Endodermal cell (in vitro differentiated cells): ENCODE measurements around the gene SREBF2. TPM values are rescaled to one million over a fixed set of nuclear protein-coding genes. Genes with fewer than 3 reads are reported as not detected.

Experiments
- DNase-seq: peaks from one replicate; pipeline ENCODE4 v3.0.0-alpha.2; 2017
- H3K27ac ChIP-seq: 2 replicates; pipeline ENCODE4 v1.5.1; 2013; ENCODE audit warnings: mild to moderate bottlenecking, low read depth, low read length, moderate library complexity
- H3K27me3 ChIP-seq: 2 replicates; pipeline ENCODE4 v1.6.1; 2013; ENCODE audit warnings: mild to moderate bottlenecking, low read length, moderate library complexity; ENCODE audit not compliant: insufficient read depth, control insufficient read depth, poor library complexity, severe bottlenecking
- H3K36me3 ChIP-seq: 2 replicates; pipeline ENCODE4 v1.7.0; 2013; ENCODE audit warnings: mild to moderate bottlenecking, low read length, moderate library complexity; ENCODE audit not compliant: control insufficient read depth, insufficient read depth
- H3K4me1 ChIP-seq: one replicate; pipeline ENCODE4 v1.7.0; 2013; ENCODE audit warnings: low read length; ENCODE audit not compliant: control insufficient read depth, insufficient read depth
- H3K4me3 ChIP-seq: 2 replicates; pipeline ENCODE4 v1.5.1; 2013; ENCODE audit warnings: mild to moderate bottlenecking, low read length, moderate library complexity
- H3K9ac ChIP-seq: 2 replicates; pipeline ENCODE4 v1.6.1; 2013; ENCODE audit warnings: mild to moderate bottlenecking, low read length, moderate library complexity; ENCODE audit not compliant: poor library complexity, severe bottlenecking; ENCODE audit errors: extremely low read depth
- H3K9me3 ChIP-seq: 2 replicates; pipeline ENCODE4 v1.6.1; 2013; ENCODE audit warnings: mild to moderate bottlenecking, low read length, moderate library complexity; ENCODE audit not compliant: control insufficient read depth
- H3K27ac Mint-ChIP-seq: 2 replicates; pipeline ENCODE4 v1.8.0; 2020; ENCODE audit warnings: mixed read lengths
- H3K27me3 Mint-ChIP-seq: 2 replicates; pipeline ENCODE4 v1.8.0; 2021; ENCODE audit warnings: mild to moderate bottlenecking, mixed read lengths; ENCODE audit not compliant: insufficient read depth
- H3K36me3 Mint-ChIP-seq: 2 replicates; pipeline ENCODE4 v1.8.0; 2020; ENCODE audit warnings: low read depth, mixed read lengths
- H3K4me1 Mint-ChIP-seq: 2 replicates; pipeline ENCODE4 v1.8.0; 2020; ENCODE audit warnings: mixed read lengths
- H3K4me3 Mint-ChIP-seq: 2 replicates; pipeline ENCODE4 v1.8.0; 2020; ENCODE audit warnings: mild to moderate bottlenecking, moderate library complexity, mixed read lengths
- H3K9me3 Mint-ChIP-seq: 2 replicates; pipeline ENCODE4 v1.8.0; 2020; ENCODE audit warnings: mild to moderate bottlenecking, mixed read lengths
- WGBS, 2 experiments: methylation state at CpG; one replicate each; pipeline versions ENCODE4 v1.1.5 to v1.1.7; 2013; ENCODE audit warnings: missing lambda C conversion rate in 2 of 2, mixed read lengths in 1 of 2; ENCODE audit not compliant: insufficient coverage in 1 of 2, insufficient read length in 1 of 2; 5-methylcytosine and 5-hydroxymethylcytosine counted together
- total RNA-seq, 2 donors: library from RNA; stranded (reverse); fragmentation: NEBNext Ultra II Directional in 1 of 2; extraction: Animal tissue kit (Norgen Biotek cat#: 25700) in 1 of 2; gene quantifications; 2 replicates in 1 of 2; 3 replicates in 1 of 2; pipeline ENCODE4 v1.2.1, GENCODE V29; 2021
- TF ChIP-seq, protein P1 (sequence below): fragments of 200-600 bp; sonication (generic); conservative IDR thresholded peaks from 2 replicates; pipeline ENCODE4 v1.5.0; 2021; ENCODE audit warnings: antibody characterized with exemption, mild to moderate bottlenecking

SREBF2 gene
- total RNA-seq, 2 donors from 2014 or later = 125 to 135 TPM

DNA sequence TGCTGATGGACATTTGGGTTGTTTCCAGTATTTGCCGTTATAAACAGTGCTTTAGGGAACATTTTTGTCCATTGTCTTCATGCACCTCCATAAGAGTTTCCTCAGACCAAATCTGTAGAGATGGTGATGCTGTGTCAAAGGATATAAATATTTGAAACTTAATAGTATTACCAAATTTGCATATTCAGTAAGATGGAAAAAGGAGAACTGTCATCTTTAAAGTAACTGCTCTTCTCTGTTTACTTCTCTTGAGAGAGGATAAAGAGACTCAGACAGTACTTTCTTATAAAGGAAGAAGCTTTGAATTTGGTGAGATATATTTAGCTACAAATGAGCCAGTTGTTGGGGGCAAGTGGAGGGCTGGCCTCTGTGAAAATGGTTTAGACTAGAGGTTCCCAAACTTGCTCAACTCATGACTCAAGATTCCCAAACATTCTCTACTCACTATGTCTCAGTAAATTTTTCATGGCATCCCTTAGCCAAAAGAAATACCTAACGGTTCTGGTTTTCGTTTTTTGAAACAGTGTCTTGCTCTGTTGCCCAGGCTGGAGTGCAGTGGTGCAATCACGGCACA, 55.8 kb downstream of the SREBF2 start:
- Histone ChIP-seq H3K4me1 (no peaks in the 10 kb centered on the region), H3K27me3 (no peaks in the 10 kb centered on the region), H3K9me3 (no peaks in the 10 kb centered on the region), H3K9ac (no peak overlapping the region), H3K36me3 (peaks cover 81% of the 10 kb centered on the region), H3K4me3 (no peak overlapping the region), H3K27ac (no peak overlapping the region)
- H3K36me3 Mint-ChIP-seq = peaks cover 78% of the 10 kb centered on the region
- 93 to 96% methylated on average over 4 of the region's 4 CpGs for WGBS, 2 experiments
- H3K27ac Mint-ChIP-seq = no peak overlapping the region
- no peaks in the 10 kb centered on the region for H3K27me3 Mint-ChIP-seq
- H3K9me3 Mint-ChIP-seq = no peaks in the 10 kb centered on the region
- TF ChIP-seq, protein P1, sequence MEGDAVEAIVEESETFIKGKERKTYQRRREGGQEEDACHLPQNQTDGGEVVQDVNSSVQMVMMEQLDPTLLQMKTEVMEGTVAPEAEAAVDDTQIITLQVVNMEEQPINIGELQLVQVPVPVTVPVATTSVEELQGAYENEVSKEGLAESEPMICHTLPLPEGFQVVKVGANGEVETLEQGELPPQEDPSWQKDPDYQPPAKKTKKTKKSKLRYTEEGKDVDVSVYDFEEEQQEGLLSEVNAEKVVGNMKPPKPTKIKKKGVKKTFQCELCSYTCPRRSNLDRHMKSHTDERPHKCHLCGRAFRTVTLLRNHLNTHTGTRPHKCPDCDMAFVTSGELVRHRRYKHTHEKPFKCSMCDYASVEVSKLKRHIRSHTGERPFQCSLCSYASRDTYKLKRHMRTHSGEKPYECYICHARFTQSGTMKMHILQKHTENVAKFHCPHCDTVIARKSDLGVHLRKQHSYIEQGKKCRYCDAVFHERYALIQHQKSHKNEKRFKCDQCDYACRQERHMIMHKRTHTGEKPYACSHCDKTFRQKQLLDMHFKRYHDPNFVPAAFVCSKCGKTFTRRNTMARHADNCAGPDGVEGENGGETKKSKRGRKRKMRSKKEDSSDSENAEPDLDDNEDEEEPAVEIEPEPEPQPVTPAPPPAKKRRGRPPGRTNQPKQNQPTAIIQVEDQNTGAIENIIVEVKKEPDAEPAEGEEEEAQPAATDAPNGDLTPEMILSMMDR = no peak
- H3K4me1 Mint-ChIP-seq = no peaks in the 10 kb centered on the region
- no peak for DNase-seq
- no peak overlapping the region for H3K4me3 Mint-ChIP-seq

DNA sequence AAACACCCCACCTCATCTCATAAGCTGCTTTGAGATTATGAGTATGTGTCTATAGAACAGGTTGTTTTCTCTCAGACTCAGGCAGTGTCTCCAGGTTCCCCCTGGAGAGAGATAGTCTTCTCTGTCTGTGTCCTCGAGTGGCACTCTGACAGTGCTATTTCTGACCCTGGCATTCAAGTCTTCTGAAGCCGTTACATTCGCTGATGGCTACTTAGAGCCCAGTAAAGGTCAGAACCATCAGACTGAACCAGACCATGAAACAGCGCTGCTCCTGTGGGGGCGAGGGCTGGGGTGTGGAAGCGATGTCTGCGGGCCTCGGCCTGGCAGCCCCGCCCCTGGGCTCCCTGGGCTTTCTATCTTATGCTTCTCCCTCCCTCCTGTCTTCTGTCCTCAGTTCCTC, 58.5 kb downstream of the SREBF2 start:
- no peak overlapping the region for H3K27ac Mint-ChIP-seq
- no peaks in the 10 kb centered on the region for H3K27me3 Mint-ChIP-seq
- DNase-seq = no peak
- no peaks in the 10 kb centered on the region for H3K9me3 Mint-ChIP-seq
- Histone ChIP-seq H3K4me1 (no peaks in the 10 kb centered on the region), H3K27ac (no peak overlapping the region), H3K9me3 (no peaks in the 10 kb centered on the region), H3K9ac (no peak overlapping the region), H3K27me3 (no peaks in the 10 kb centered on the region), H3K4me3 (no peak overlapping the region), H3K36me3 (peaks cover 76% of the 10 kb centered on the region)
- no peak overlapping the region for H3K4me3 Mint-ChIP-seq
- H3K36me3 Mint-ChIP-seq = peaks cover 65% of the 10 kb centered on the region
- TF ChIP-seq, protein P1 = no peak
- WGBS, 2 experiments = 95 to 96% methylated on average over 4 to 9 of the region's 9 CpGs
- no peaks in the 10 kb centered on the region for H3K4me1 Mint-ChIP-seq

DNA sequence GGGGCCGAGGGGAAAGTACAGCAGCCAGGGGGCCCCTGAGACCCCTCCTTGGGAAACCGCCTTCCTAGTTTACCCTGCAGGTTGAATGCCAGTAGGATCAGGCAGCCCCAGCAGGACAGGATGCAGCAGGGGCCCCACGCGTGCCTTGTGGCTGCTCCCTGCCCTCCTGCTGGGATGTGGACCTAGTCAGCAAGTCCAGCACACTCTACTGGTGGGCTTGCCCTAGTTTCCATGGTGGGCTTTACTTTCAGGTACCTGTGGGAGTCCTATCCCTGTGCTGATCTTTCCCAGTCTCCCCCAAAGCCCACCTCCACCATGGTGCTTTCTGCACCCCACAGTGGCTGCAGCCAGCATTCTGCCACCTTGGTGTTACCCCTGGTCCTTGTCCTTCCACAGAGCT, 59.8 kb downstream of the SREBF2 start:
- TF ChIP-seq, protein P1 = no peak
- Histone ChIP-seq H3K9ac (no peak overlapping the region), H3K9me3 (no peaks in the 10 kb centered on the region), H3K36me3 (peaks cover 78% of the 10 kb centered on the region), H3K4me3 (no peak overlapping the region), H3K4me1 (no peaks in the 10 kb centered on the region), H3K27ac (no peak overlapping the region), H3K27me3 (no peaks in the 10 kb centered on the region)
- no peak for DNase-seq
- no peaks in the 10 kb centered on the region for H3K4me1 Mint-ChIP-seq
- 94 to 100% methylated on average over 1 to 4 of the region's 4 CpGs for WGBS, 2 experiments
- peaks cover 64% of the 10 kb centered on the region for H3K36me3 Mint-ChIP-seq
- no peak overlapping the region for H3K4me3 Mint-ChIP-seq
- peak overlapping the region; percentile 16 for H3K27ac Mint-ChIP-seq
- no peaks in the 10 kb centered on the region for H3K9me3 Mint-ChIP-seq
- no peaks in the 10 kb centered on the region for H3K27me3 Mint-ChIP-seq
